HEK293 (cell line): ENCODE measurements around the gene TPRN.

Experiments
- BCL11A ChIP-seq: fragments of 450-650 bp; formaldehyde crosslinking; IDR thresholded peaks from 2 replicates; pipeline ENCODE4 v1.5.1; 2016; ENCODE audit warnings: low read depth, missing biosample characterization, missing genetic modification characterization
- GLIS1 ChIP-seq: fragments of 450-650 bp; formaldehyde crosslinking; IDR thresholded peaks from 2 replicates; pipeline ENCODE4 v1.5.1; 2016; ENCODE audit warnings: missing biosample characterization, missing genetic modification characterization
- HIC1 ChIP-seq: fragments of 450-650 bp; formaldehyde crosslinking; IDR thresholded peaks from 2 replicates; pipeline ENCODE4 v1.5.1; 2016; ENCODE audit warnings: missing biosample characterization, missing genetic modification characterization
- HOXA7 ChIP-seq: sonication (generic); formaldehyde crosslinking; IDR thresholded peaks from 2 replicates; pipeline ENCODE4 v1.8.1; 2022; ENCODE audit warnings: missing genetic modification reagents, borderline replicate concordance
- HOXD13 ChIP-seq: sonication (generic); formaldehyde crosslinking; IDR thresholded peaks from 2 replicates; pipeline ENCODE4 v1.8.0; 2022; ENCODE audit warnings: missing genetic modification reagents, borderline replicate concordance
- MYNN ChIP-seq: fragments of 450-650 bp; formaldehyde crosslinking; IDR thresholded peaks from 2 replicates; pipeline ENCODE4 v1.5.1; 2016; ENCODE audit warnings: missing biosample characterization, missing genetic modification characterization, borderline replicate concordance
- OSR2 ChIP-seq: fragments of 450-650 bp; formaldehyde crosslinking; IDR thresholded peaks from 2 replicates; pipeline ENCODE4 v1.5.1; 2016; ENCODE audit warnings: missing biosample characterization, missing genetic modification characterization
- SP7 ChIP-seq: fragments of 450-650 bp; formaldehyde crosslinking; IDR thresholded peaks from 2 replicates; pipeline ENCODE4 v1.5.1; 2016; ENCODE audit warnings: missing biosample characterization, missing genetic modification characterization
- ZBTB1 ChIP-seq: fragments of 450-650 bp; formaldehyde crosslinking; IDR thresholded peaks from 2 replicates; pipeline ENCODE4 v1.5.1; 2016; ENCODE audit warnings: missing biosample characterization, missing genetic modification characterization
- ZBTB10 ChIP-seq: fragments of 450-650 bp; formaldehyde crosslinking; IDR thresholded peaks from 2 replicates; pipeline ENCODE4 v1.5.1; 2016; ENCODE audit warnings: missing biosample characterization, missing genetic modification characterization
- ZBTB48 ChIP-seq: fragments of 450-650 bp; formaldehyde crosslinking; IDR thresholded peaks from 2 replicates; pipeline ENCODE4 v1.5.1; 2016; ENCODE audit warnings: missing biosample characterization, missing genetic modification characterization
- ZBTB49 ChIP-seq: fragments of 450-650 bp; formaldehyde crosslinking; IDR thresholded peaks from 2 replicates; pipeline ENCODE4 v1.5.1; 2016; ENCODE audit warnings: missing biosample characterization, missing genetic modification characterization, low read depth
- ZFP37 ChIP-seq: fragments of 450-650 bp; formaldehyde crosslinking; IDR thresholded peaks from 2 replicates; pipeline ENCODE4 v1.5.1; 2016; ENCODE audit warnings: missing biosample characterization, missing genetic modification characterization
- ZFP69B ChIP-seq: fragments of 450-650 bp; formaldehyde crosslinking; IDR thresholded peaks from 2 replicates; pipeline ENCODE4 v1.5.1; 2016; ENCODE audit warnings: missing biosample characterization, missing genetic modification characterization
- ZNF112 ChIP-seq: fragments of 450-650 bp; formaldehyde crosslinking; IDR thresholded peaks from 2 replicates; pipeline ENCODE4 v1.5.0; 2017; ENCODE audit warnings: missing biosample characterization, missing genetic modification characterization
- ZNF146 ChIP-seq: fragments of 450-650 bp; formaldehyde crosslinking; IDR thresholded peaks from 2 replicates; pipeline ENCODE4 v1.5.1; 2016; ENCODE audit warnings: missing biosample characterization, missing genetic modification characterization
- ZNF155 ChIP-seq: fragments of 450-650 bp; formaldehyde crosslinking; IDR thresholded peaks from 2 replicates; pipeline ENCODE4 v1.5.1; 2016; ENCODE audit warnings: missing biosample characterization, missing genetic modification characterization
- ZNF184 ChIP-seq: fragments of 450-650 bp; IDR thresholded peaks from 2 replicates; pipeline ENCODE4 v1.5.1; 2018; ENCODE audit warnings: missing biosample characterization, mild to moderate bottlenecking, missing genetic modification characterization
- ZNF19 ChIP-seq: fragments of 450-650 bp; formaldehyde crosslinking; IDR thresholded peaks from 2 replicates; pipeline ENCODE4; 2016; ENCODE audit warnings: missing biosample characterization, missing genetic modification characterization, low read depth
- ZNF2 ChIP-seq: fragments of 450-650 bp; formaldehyde crosslinking; IDR thresholded peaks from 2 replicates; pipeline ENCODE4 v1.5.1; 2016; ENCODE audit warnings: missing biosample characterization, missing genetic modification characterization
- ZNF302 ChIP-seq: fragments of 450-650 bp; formaldehyde crosslinking; IDR thresholded peaks from 2 replicates; pipeline ENCODE4 v1.5.1; 2016; ENCODE audit warnings: missing biosample characterization, missing genetic modification characterization, low read depth
- ZNF394 ChIP-seq: fragments of 450-650 bp; formaldehyde crosslinking; IDR thresholded peaks from 2 replicates; pipeline ENCODE4 v1.5.1; 2016; ENCODE audit warnings: missing biosample characterization, missing genetic modification characterization, mild to moderate bottlenecking, moderate library complexity, borderline replicate concordance
- ZNF473 ChIP-seq: fragments of 450-650 bp; formaldehyde crosslinking; IDR thresholded peaks from 2 replicates; pipeline ENCODE4 v1.5.1; 2017; ENCODE audit warnings: missing biosample characterization, missing genetic modification characterization
- ZNF510 ChIP-seq: fragments of 450-650 bp; formaldehyde crosslinking; IDR thresholded peaks from 2 replicates; pipeline ENCODE4 v1.5.1; 2018; ENCODE audit warnings: mild to moderate bottlenecking, missing genetic modification characterization, missing biosample characterization; ENCODE audit not compliant: insufficient replicate concordance
- ZNF514 ChIP-seq: fragments of 450-650 bp; formaldehyde crosslinking; IDR thresholded peaks from 2 replicates; pipeline ENCODE4 v1.5.1; 2016; ENCODE audit warnings: missing biosample characterization, missing genetic modification characterization
- ZNF555 ChIP-seq: fragments of 450-650 bp; formaldehyde crosslinking; conservative IDR thresholded peaks from 2 replicates; pipeline ENCODE4 v1.5.1; 2017; ENCODE audit warnings: missing biosample characterization, mild to moderate bottlenecking, missing genetic modification characterization, inconsistent platforms
- ZNF610 ChIP-seq: fragments of 450-650 bp; formaldehyde crosslinking; IDR thresholded peaks from 2 replicates; pipeline ENCODE4 v1.5.1; 2016; ENCODE audit warnings: missing biosample characterization, missing genetic modification characterization, borderline replicate concordance
- ZNF626 ChIP-seq: fragments of 450-650 bp; sonication (Bioruptor Pico); formaldehyde crosslinking; IDR thresholded peaks from 2 replicates; pipeline ENCODE4 v1.5.1; 2018; ENCODE audit warnings: missing biosample characterization, missing genetic modification characterization, inconsistent platforms
- ZNF654 ChIP-seq: fragments of 450-650 bp; formaldehyde crosslinking; IDR thresholded peaks from 2 replicates; pipeline ENCODE4 v1.5.1; 2016; ENCODE audit warnings: low read depth, missing biosample characterization, missing genetic modification characterization
- ZNF660 ChIP-seq: fragments of 450-650 bp; IDR thresholded peaks from 2 replicates; pipeline ENCODE4 v1.5.1; 2018; ENCODE audit warnings: missing biosample characterization, mild to moderate bottlenecking, missing genetic modification characterization
- ZNF785 ChIP-seq: fragments of 450-650 bp; formaldehyde crosslinking; IDR thresholded peaks from 2 replicates; pipeline ENCODE4 v1.5.1; 2016; ENCODE audit warnings: missing biosample characterization, missing genetic modification characterization
- ZSCAN23 ChIP-seq: fragments of 450-650 bp; formaldehyde crosslinking; IDR thresholded peaks from 2 replicates; pipeline ENCODE4 v1.5.1; 2016; ENCODE audit warnings: missing biosample characterization, missing genetic modification characterization
- ZSCAN30 ChIP-seq: fragments of 450-650 bp; IDR thresholded peaks from 2 replicates; pipeline ENCODE4 v1.5.1; 2018; ENCODE audit warnings: missing biosample characterization, mild to moderate bottlenecking, missing genetic modification characterization, moderate library complexity
- ZXDB ChIP-seq: fragments of 450-650 bp; formaldehyde crosslinking; IDR thresholded peaks from 2 replicates; pipeline ENCODE4 v1.5.1; 2016; ENCODE audit warnings: missing biosample characterization, missing genetic modification characterization

TPRN gene

GRCh38 chr9:137188490-137189296 lies 11.8 kb downstream of the TPRN start, which contains the start of the genes ANAPC2 and SSNA1 (continued):
- TF ChIP-seq ZNF302 (tag by site-specific recombination) = no peak
- peak; percentile 73 for TF ChIP-seq ZSCAN30 (tag by site-specific recombination)
- no peak for TF ChIP-seq ZNF155 (tag by site-specific recombination)
- peak; percentile 100 for TF ChIP-seq ZNF394
- peak; percentile 81 for TF ChIP-seq ZNF146 (tag by site-specific recombination)
- no peak for TF ChIP-seq HIC1 (tag by site-specific recombination)
- no peak for TF ChIP-seq ZNF785 (tag by site-specific recombination)
- TF ChIP-seq ZBTB49 (tag by site-specific recombination) = no peak
- peak; percentile 80 for TF ChIP-seq ZNF660 (tag by site-specific recombination)
- no peak for TF ChIP-seq ZNF654 (tag by site-specific recombination)
- no peak for TF ChIP-seq ZNF514 (tag by site-specific recombination)
- 0 out of 2 replicates have a peak, but pooled peaks have one; percentile 14 for TF ChIP-seq BCL11A (tag by site-specific recombination)
- TF ChIP-seq SP7 (tag by site-specific recombination) = peak; percentile 84
- TF ChIP-seq MYNN (tag by site-specific recombination) = no peak
- peak; percentile 84; the same call in 1 of the 2 replicates for TF ChIP-seq ZNF184 (tag by site-specific recombination)
- TF ChIP-seq ZNF112 (tag by site-specific recombination) = no peak
- no peak for TF ChIP-seq ZBTB1 (tag by site-specific recombination)
- TF ChIP-seq ZNF473 (tag by site-specific recombination) = no peak
- TF ChIP-seq GLIS1 = peak; percentile 69
- peak; percentile 54; the same call in 1 of the 2 replicates for TF ChIP-seq ZBTB48 (tag by site-specific recombination)
- no peak for TF ChIP-seq HOXA7 (CRISPR knock-in tag)
- TF ChIP-seq ZNF510 = no peak
- peak; percentile 64; the same call in 1 of the 2 replicates for TF ChIP-seq ZNF610 (tag by site-specific recombination)
- TF ChIP-seq ZNF2 = peak; percentile 61
- no peak for TF ChIP-seq ZSCAN23 (tag by site-specific recombination)
- no peak for TF ChIP-seq ZNF555
- TF ChIP-seq ZXDB (tag by site-specific recombination) = peak; percentile 91
- 0 out of 2 replicates have a peak, but pooled peaks have one; percentile 5 for TF ChIP-seq ZFP37 (tag by site-specific recombination)
- peak; percentile 74; the same call in 1 of the 2 replicates for TF ChIP-seq ZBTB10 (tag by site-specific recombination)
- no peak for TF ChIP-seq HOXD13
- TF ChIP-seq OSR2 = peak; percentile 60
- no peak for TF ChIP-seq ZNF626 (tag by site-specific recombination)
- TF ChIP-seq ZFP69B (tag by site-specific recombination) = peak; percentile 95
- TF ChIP-seq ZNF19 = no peak
